ENCODE results near the gene FPR2.

GRCh38 chr19:51754109-51754508, 6.9 kb upstream of the FPR2 start:
- TF ChIP-seq, protein P1, sequence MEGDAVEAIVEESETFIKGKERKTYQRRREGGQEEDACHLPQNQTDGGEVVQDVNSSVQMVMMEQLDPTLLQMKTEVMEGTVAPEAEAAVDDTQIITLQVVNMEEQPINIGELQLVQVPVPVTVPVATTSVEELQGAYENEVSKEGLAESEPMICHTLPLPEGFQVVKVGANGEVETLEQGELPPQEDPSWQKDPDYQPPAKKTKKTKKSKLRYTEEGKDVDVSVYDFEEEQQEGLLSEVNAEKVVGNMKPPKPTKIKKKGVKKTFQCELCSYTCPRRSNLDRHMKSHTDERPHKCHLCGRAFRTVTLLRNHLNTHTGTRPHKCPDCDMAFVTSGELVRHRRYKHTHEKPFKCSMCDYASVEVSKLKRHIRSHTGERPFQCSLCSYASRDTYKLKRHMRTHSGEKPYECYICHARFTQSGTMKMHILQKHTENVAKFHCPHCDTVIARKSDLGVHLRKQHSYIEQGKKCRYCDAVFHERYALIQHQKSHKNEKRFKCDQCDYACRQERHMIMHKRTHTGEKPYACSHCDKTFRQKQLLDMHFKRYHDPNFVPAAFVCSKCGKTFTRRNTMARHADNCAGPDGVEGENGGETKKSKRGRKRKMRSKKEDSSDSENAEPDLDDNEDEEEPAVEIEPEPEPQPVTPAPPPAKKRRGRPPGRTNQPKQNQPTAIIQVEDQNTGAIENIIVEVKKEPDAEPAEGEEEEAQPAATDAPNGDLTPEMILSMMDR (IDR thresholded peaks at IDR 0.05; ENCODE audit: low read depth, low read length, missing input control) = no peak
- TF ChIP-seq ZBTB33 (IDR thresholded peaks at IDR 0.05) = no peak
- no peak for TF ChIP-seq MAX (IDR thresholded peaks at IDR 0.05)
- TF ChIP-seq RAD21 (IDR thresholded peaks at IDR 0.05) = no peak
- TF ChIP-seq SP1 (IDR thresholded peaks at IDR 0.05) = no peak
- TF ChIP-seq GABPA (IDR thresholded peaks at IDR 0.05 in 1 of 2, conservative IDR thresholded peaks at IDR 0.05 in 1 of 2) = no peak
